GM21737 (cell line): Measurements from ENCODE around the gene ERCC3.

ENCODE experiments used
- ATAC-seq: cut with Tn5 transposase; IDR thresholded peaks from one replicate; pipeline ENCODE4 v1.9.1; 2021; ENCODE audit warnings: mild to moderate bottlenecking, moderate library complexity; ENCODE audit not compliant: unreplicated experiment

Gene ERCC3

DNA sequence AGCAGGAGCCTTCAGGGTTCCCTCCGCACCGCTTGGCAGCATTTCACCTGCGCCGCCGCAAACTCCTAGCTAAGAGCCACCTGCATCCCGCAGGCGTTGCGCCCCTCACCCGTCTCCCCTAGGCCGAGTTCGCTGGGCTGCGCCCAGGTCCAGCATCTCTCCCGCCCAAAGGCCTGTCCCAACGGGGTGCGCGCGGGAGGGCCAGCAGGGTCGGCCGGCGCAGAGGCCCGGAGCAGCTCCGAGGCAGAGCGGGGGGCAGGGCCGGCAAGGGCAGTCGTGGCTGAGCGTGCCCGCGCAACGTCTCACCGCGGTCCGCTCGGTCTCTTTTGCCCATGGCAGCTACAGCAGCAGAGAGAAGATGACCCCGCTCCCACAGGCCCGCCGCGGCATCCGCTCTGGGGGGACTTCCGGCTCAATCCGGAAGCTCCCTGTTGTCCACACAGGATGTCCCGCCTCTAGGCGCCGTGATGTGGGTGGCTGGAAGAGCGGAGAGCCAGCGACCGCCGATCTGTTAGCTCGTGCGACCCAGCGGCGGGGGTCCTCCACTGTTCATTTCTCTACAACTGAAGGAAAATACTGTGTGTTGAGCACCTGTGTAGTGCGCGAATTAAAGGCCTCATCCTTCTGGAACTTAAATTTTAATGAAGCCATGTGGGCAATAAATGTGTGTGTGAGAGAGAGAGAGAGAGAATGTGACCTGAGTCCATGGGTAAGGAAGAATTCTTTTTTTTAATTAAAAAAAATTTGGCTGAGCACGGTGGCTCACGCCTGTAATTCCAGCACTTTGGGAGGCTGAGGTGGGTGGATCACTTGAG, at the start of gene ERCC3:
Gene ERCC3 (minus strand): TSS at position 397 of the 815 bp plus-strand sequence. CDS start 63 bp downstream, at position 334.
- peak; percentile 98 for ATAC-seq

DNA sequence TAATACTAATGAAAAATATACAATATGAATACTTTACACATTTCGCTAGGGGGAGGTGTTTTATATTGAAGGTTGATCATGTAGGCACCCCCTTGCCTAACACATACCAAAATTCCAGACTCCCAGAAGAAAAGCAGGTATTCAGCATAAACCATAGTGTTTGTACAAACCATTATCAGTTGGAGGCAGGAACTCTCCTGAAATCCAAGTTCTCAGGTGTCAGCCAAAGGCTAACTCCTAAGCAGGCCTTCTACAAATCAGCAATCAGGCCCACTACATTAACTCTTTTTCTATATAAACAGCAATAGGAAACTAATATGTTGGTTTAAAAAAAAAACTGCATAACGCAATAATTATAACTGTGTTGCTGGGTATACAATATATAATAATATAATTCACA, 49.3 kb upstream of the ERCC3 start:
- ATAC-seq = no peak

DNA sequence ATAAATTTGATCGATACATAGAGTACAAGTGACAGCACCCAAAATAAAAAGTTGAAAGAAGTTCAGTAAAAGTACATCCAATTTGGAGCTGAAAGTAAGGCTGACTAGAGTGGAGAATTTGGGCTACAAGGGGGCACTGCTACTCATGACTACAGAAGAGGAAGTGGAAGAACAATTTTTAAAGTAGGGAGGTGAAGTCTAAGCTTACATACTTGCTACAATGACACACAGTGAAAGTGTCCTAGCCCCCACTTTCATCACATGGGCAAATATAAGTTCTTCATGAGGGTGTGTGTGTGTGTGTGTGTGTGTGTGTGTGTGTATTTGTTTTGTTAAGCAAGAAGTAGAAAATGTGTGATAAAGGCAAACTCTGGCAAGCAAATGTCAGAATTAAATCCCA, 48.2 kb upstream of the ERCC3 start:
- ATAC-seq = no peak

GRCh38 chr2:127332335-127332734, 38.4 kb upstream of the ERCC3 start:
- no peak for ATAC-seq

DNA sequence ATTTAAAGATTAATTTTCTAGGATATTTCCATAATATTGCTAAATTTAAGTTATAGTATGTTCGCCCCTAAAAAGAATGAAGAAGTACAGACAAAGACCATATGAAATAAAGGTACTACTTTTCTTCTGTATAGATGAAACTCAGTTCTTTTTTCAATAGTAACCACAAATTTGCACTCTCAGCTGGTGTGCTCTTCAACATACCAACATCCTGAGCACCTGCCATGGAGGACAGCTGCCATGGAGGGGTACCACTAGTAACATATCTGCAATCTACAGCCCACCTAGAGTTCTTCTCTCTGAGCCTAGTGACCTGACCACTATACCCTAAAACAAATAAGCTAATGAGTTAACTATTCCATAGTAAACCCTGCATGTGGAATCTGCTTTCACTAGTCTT, 36.8 kb upstream of the ERCC3 start:
- ATAC-seq = peak; percentile 73

- no peak for ATAC-seq
Measured at GRCh38 chr2:127326289-127326945, 32.5 kb upstream of the ERCC3 start.

DNA sequence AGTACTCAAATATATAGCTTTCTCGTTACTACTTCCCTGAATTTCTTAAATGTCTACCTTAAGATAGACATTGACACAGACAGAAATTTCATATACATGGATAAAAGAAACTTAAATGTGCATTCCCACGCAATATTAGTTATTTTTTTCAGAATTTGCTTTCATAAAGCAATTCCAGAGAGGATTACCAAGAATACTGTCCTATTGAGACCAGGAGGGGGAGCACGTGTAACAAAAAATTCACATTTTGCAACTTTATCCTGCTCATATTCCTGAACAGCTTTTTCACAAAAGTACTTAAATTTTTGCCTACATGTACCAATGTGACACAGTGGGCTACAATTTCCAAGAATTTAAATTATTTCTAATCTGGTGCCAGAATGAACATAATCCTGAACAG, 30.7 kb upstream of the ERCC3 start:
- ATAC-seq = no peak

DNA sequence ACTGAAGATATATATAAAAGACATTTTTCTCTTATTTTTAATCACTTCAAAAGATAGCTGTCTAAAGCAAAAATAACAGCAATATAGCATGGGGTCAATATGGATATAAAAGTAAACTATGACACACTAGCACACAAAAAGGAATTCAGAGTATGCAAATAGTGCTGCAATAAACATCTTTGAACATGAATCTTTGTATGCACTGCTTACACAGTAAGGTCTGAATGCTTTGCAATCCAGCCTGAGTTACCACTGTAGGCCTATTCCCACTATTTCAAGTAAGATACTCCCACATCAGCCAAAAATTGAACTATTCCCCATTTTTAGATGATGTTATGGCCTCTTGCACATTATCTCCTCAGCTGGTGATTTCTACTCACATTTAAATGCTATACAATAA, 27.4 kb upstream of the ERCC3 start:
- no peak for ATAC-seq

GRCh38 chr2:127320586-127321275, 26.8 kb upstream of the ERCC3 start:
- ATAC-seq = no peak

GRCh38 chr2:127320067-127320466, 26.1 kb upstream of the ERCC3 start:
- ATAC-seq = no peak

- ATAC-seq = no peak
Measured at GRCh38 chr2:127314193-127314988, 20.4 kb upstream of the ERCC3 start.

DNA sequence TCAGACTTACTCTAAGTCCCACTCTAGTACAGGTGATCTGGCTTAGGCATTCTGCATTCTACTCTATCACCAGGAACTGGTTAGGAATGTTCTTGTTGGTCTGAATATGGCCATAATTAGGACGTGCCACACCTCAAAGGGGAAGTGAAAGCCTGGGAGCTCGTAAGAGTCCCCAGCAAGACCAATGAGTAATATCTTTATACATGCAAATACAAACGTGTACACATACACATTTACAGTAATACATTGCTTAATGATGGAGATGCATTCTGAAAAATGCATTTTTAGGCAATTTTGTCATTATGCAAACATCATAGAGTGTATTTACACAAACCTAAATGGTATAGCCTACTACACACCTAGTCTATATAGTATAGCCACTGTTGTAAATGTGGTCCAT, 19.5 kb upstream of the ERCC3 start:
- ATAC-seq = peak; percentile 71

GRCh38 chr2:127310980-127311379, 17.0 kb upstream of the ERCC3 start:
- ATAC-seq = no peak

- ATAC-seq = no peak
Measured at GRCh38 chr2:127309468-127309867, 15.5 kb upstream of the ERCC3 start.

GRCh38 chr2:127308586-127309138, 14.7 kb upstream of the ERCC3 start:
- ATAC-seq = no peak

DNA sequence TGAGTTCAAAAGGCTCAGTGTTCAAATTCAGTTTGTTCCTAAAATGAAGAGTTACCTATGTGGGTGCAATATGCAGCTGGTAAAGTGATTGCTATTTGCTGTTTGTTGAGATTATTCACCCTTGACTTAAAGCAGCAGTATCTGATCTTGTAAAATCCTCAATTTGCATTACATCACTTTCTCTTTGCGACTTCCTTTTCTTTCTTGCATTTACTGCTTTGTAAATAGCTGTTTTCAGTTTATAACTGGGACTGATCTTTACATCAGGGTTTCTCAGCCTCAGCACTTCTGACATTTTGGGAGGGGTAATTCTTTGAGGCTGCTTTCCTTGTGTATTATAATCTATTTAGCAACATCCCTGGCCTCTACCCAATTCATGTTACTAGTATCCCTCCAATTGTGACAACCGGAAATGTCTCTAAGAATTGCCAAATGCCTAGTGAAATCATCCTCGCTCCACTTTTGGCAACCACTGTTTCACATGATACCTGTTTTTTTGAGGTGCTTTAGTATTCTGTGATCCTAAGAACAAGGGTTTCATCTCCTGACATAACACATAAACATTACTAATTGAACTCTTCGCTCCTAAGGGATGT, 12.1 kb upstream of the ERCC3 start:
- ATAC-seq = no peak

DNA sequence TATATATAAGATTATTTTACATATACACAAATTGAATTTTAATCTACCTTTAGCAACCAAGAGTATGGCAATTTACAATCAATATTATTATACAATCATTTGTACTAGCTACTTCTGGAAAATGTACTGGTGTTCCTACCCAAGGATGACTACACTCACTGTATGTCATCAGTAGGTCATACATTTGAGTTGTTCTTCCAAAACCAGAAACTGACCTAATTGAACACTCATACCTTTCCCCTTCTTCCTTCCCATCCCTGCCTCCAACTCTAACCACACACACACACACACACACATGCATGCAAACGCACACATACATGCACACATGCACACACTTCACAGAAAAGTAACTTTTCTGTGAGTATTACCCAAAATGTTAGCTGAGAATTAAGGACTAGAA, 8.2 kb upstream of the ERCC3 start:
- ATAC-seq = no peak

DNA sequence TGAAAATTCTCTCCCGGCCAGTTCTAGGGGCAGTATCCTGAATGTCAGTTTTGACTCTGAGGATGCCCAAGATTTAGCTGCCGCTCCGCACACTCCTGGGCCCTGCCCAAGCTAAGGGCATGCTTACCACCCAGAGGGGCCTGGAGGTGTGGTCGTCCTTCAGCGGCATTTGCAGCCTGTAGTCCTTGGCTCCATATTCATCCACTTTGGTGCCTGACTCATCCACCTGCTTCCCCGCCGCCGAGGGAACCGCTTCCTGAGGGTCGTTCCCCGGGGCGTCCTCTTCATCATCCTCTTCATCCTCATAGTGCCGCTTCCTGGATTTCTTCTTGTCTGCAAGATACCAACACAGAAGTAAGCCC, 577 bp downstream of the ERCC3 start:
- ATAC-seq = no peak

DNA sequence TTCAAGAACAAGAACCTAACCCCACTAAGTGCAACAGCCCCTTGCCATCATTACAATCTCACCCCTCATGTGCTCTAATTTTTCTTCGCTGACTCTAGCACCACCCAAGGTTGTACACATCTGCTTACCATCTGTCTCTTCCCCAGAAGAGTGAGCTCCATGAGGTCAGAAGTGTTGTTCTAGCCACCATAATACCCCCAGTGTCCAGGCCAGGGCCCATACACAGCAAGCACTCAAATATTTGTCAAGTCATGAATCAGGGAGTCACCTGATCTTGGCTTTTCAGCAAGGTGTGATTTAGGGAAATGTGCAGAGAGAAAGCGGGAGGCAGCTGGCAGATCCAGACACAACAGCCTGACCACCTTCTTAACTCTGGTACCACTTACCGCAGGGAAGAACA, 5.7 kb downstream of the ERCC3 start:
- ATAC-seq = no peak

- ATAC-seq = no peak
Measured at GRCh38 chr2:127283275-127283674, 10.7 kb downstream of the ERCC3 start.
